KOPT-K1 (cell line): ENCODE measurements around the gene RBBP7.

Experiments
- H3K27ac ChIP-seq: fragments of 200-600 bp; sonication (generic); 2 replicates; pipeline ENCODE4 v1.5.1; 2016; ENCODE audit warnings: antibody characterized with exemption, mild to moderate bottlenecking, low read depth, low read length; ENCODE audit not compliant: poor library complexity, severe bottlenecking
- H3K36me3 ChIP-seq: fragments of 200-600 bp; sonication (generic); 2 replicates; pipeline ENCODE4 v1.5.1; 2017; ENCODE audit warnings: antibody characterized with exemption, mild to moderate bottlenecking, low read length, moderate library complexity; ENCODE audit not compliant: insufficient read depth
- H3K9me3 ChIP-seq: fragments of 200-600 bp; sonication (generic); 2 replicates; pipeline ENCODE4 v1.5.1; 2017; ENCODE audit warnings: antibody characterized with exemption, low read length, mild to moderate bottlenecking; ENCODE audit not compliant: insufficient read depth, poor library complexity, severe bottlenecking

Gene RBBP7

GRCh38 chrX:16870095-16870861 lies at the start of gene RBBP7:
TSS of gene RBBP7 (minus strand) at chrX:16870362. CDS start at chrX:16870053, 309 bp downstream.
- no peaks in the 10 kb centered on the region for H3K9me3 ChIP-seq
- peak within 1 kb of the TSS; percentile 95 for H3K27ac ChIP-seq
- H3K36me3 ChIP-seq: peaks cover 33% of the 10 kb centered on the region

- Histone ChIP-seq H3K9me3 (no peaks in the 10 kb centered on the region), H3K27ac (no peak overlapping the region), H3K36me3 (no peaks in the 10 kb centered on the region)
Measured at GRCh38 chrX:16918979-16919378, 48.8 kb upstream of the RBBP7 start.

GRCh38 chrX:16917120-16917519 lies 47.0 kb upstream of the RBBP7 start:
- H3K27ac ChIP-seq: no peak overlapping the region
- H3K9me3 ChIP-seq: no peaks in the 10 kb centered on the region
- H3K36me3 ChIP-seq: no peaks in the 10 kb centered on the region

GRCh38 chrX:16916561-16916960 lies 46.4 kb upstream of the RBBP7 start:
- Histone ChIP-seq H3K36me3 (no peaks in the 10 kb centered on the region), H3K27ac (no peak overlapping the region), H3K9me3 (no peaks in the 10 kb centered on the region)

- Histone ChIP-seq H3K9me3 (no peaks in the 10 kb centered on the region), H3K27ac (no peak overlapping the region), H3K36me3 (no peaks in the 10 kb centered on the region)
Measured at GRCh38 chrX:16914058-16914457, 43.9 kb upstream of the RBBP7 start.

GRCh38 chrX:16910376-16910775 lies 40.2 kb upstream of the RBBP7 start:
- H3K36me3 ChIP-seq: no peaks in the 10 kb centered on the region
- H3K9me3 ChIP-seq: no peaks in the 10 kb centered on the region
- H3K27ac ChIP-seq: no peak overlapping the region

- Histone ChIP-seq H3K27ac (no peak overlapping the region), H3K36me3 (no peaks in the 10 kb centered on the region), H3K9me3 (no peaks in the 10 kb centered on the region)
Measured at GRCh38 chrX:16903274-16904022, 33.3 kb upstream of the RBBP7 start.

- H3K27ac ChIP-seq: no peak overlapping the region
- H3K36me3 ChIP-seq: no peaks in the 10 kb centered on the region
- H3K9me3 ChIP-seq: no peaks in the 10 kb centered on the region
Measured at GRCh38 chrX:16897445-16897844, 27.3 kb upstream of the RBBP7 start.

- Histone ChIP-seq H3K27ac (no peak overlapping the region), H3K9me3 (no peaks in the 10 kb centered on the region), H3K36me3 (no peaks in the 10 kb centered on the region)
Measured at GRCh38 chrX:16892504-16893362, 22.6 kb upstream of the RBBP7 start.

GRCh38 chrX:16885628-16886027 lies 15.5 kb upstream of the RBBP7 start:
- H3K27ac ChIP-seq: no peak overlapping the region

GRCh38 chrX:16883487-16883804 lies 13.3 kb upstream of the RBBP7 start:
- H3K9me3 ChIP-seq: no peaks in the 10 kb centered on the region
- no peaks in the 10 kb centered on the region for H3K36me3 ChIP-seq
- no peak overlapping the region for H3K27ac ChIP-seq

More at GRCh38 chrX:16885628-16886027, 15.5 kb upstream of the RBBP7 start:
- no peaks in the 10 kb centered on the region for H3K36me3 ChIP-seq
- H3K9me3 ChIP-seq: no peaks in the 10 kb centered on the region

- no peaks in the 10 kb centered on the region for H3K36me3 ChIP-seq
- no peaks in the 10 kb centered on the region for H3K9me3 ChIP-seq
- H3K27ac ChIP-seq: peak overlapping the region; percentile 49
Measured at GRCh38 chrX:16882702-16883486, 12.7 kb upstream of the RBBP7 start.

- no peaks in the 10 kb centered on the region for H3K36me3 ChIP-seq
- H3K27ac ChIP-seq: peak overlapping the region; percentile 49
- H3K9me3 ChIP-seq: no peaks in the 10 kb centered on the region
Measured at GRCh38 chrX:16882169-16882568, 12.0 kb upstream of the RBBP7 start.

GRCh38 chrX:16876696-16877095 lies 6.5 kb upstream of the RBBP7 start:
- no peak overlapping the region for H3K27ac ChIP-seq
- H3K9me3 ChIP-seq: no peaks in the 10 kb centered on the region
- H3K36me3 ChIP-seq: no peaks in the 10 kb centered on the region
